GM13977 (cell line): ENCODE data around the gene MAP1LC3B2.

ENCODE experiments used
- DNase-seq: peaks from one replicate; pipeline ENCODE4 v3.0.0; 2012; ENCODE audit warnings: low spot score
- in situ Hi-C: fragments of 300-500 bp; cut with MboI; formaldehyde crosslinking; loops from one replicate; pipeline ENCODE4 v1.12.0; 2022; ENCODE audit warnings: low sequenced_read_pairs, low pct_unique_long_range_greater_than_20kb, mixed read lengths, inconsistent platforms; ENCODE audit not compliant: unreplicated experiment
- TF ChIP-seq, protein P1 (sequence below): IDR thresholded peaks from 2 replicates; pipeline ENCODE4 v1.5.1; 2012; ENCODE audit warnings: mild to moderate bottlenecking, control low read depth; ENCODE audit not compliant: insufficient read depth; ENCODE audit errors: extremely low read depth, missing control alignments

MAP1LC3B2 gene

DNA sequence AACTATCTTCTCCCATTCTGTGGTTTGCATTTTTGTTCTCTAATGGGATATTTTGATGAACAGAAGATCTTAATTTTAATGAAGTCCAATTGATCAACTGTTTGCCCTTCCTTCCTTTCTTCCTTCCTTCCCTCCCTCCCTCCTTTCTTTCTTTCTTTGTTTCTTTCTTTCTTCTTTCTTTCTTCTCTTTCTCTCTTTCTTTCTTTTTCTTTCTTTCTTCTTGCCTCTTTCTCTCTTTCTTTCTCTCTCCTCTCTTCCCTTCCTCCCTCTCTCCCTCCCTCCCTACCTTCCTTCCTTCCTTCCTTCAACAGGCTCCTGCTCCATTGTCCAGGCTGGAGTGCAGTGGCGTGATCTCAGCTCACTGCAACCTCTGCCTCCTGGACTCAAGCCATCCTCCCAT, 18.9 kb downstream of the MAP1LC3B2 start:
- DNase-seq, result no peak
- in situ Hi-C loops, result no loop called here
- TF ChIP-seq, protein P1, sequence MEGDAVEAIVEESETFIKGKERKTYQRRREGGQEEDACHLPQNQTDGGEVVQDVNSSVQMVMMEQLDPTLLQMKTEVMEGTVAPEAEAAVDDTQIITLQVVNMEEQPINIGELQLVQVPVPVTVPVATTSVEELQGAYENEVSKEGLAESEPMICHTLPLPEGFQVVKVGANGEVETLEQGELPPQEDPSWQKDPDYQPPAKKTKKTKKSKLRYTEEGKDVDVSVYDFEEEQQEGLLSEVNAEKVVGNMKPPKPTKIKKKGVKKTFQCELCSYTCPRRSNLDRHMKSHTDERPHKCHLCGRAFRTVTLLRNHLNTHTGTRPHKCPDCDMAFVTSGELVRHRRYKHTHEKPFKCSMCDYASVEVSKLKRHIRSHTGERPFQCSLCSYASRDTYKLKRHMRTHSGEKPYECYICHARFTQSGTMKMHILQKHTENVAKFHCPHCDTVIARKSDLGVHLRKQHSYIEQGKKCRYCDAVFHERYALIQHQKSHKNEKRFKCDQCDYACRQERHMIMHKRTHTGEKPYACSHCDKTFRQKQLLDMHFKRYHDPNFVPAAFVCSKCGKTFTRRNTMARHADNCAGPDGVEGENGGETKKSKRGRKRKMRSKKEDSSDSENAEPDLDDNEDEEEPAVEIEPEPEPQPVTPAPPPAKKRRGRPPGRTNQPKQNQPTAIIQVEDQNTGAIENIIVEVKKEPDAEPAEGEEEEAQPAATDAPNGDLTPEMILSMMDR, result no peak

DNA sequence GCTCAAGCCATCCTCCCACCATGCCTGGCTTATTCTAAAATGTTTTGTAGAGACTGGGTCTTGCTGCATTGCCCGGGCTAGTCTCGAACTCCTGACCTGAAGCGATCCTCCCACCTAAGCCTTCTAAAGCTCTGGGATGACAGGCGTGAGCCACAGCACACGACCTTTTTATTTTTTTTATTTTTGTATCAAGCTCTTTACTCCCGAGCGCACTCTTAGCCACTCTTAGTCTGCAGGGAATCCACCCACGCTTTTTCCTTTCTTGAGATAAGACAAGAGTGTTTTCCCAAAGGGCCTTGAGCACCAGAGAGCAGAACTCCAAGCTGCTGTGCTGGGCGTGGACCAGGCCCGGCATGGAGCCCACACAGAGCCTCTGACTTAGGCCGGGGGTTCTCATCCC, 23.4 kb downstream of the MAP1LC3B2 start:
- no peak for DNase-seq
- TF ChIP-seq, protein P1, result no peak
- in situ Hi-C loops, result no loop called here

DNA sequence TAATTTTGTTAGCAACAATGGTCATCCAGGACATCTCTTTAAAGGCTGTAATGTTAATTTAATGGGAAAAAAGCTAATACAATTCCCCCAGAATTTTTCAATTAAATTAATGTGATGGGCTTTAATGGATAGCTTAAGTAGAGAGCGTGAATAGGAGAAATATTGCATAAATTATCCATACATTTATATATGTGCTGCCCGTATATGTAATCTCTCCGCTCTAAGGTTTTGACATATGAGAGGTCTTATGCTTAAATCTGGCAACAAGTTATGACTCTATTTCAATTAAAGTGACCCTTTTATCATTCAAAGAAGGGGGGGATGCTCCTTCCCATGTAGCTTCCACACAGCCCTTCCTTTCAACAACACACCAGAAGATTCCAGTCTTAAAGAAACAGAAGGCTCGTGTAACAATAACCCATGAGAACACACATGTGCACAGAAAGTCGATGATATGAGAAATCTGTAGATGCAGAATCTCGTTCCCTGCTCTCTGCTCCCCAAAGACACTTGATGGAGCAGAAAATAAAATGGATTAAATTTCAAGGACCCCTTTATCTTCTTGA, 24.0 kb downstream of the MAP1LC3B2 start:
- DNase-seq, result no peak
- in situ Hi-C loops, result no loop called here

DNA sequence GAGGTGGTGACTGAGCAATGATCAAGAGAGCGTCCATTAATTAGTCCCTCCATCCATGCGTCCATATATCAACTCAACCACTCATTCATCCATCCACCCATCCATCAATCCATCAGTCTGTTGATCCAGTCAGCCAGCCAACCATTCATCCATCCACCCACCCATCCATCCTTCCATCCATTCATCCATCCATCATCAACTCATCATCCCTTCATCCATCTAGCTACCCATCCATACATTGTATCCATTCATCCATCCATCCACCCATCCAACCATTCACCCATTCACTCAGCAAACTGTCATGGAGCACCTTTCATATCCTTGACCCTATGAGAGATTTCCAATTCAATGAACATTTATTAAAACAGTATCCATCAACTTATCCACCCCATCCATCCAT, 28.1 kb downstream of the MAP1LC3B2 start:
- in situ Hi-C loops, result no loop called here
- no peak for DNase-seq
- TF ChIP-seq, protein P1, result no peak

More for the DNA sequence above, 24.0 kb downstream of the MAP1LC3B2 start:
- TF ChIP-seq, protein P1, result no peak

DNA sequence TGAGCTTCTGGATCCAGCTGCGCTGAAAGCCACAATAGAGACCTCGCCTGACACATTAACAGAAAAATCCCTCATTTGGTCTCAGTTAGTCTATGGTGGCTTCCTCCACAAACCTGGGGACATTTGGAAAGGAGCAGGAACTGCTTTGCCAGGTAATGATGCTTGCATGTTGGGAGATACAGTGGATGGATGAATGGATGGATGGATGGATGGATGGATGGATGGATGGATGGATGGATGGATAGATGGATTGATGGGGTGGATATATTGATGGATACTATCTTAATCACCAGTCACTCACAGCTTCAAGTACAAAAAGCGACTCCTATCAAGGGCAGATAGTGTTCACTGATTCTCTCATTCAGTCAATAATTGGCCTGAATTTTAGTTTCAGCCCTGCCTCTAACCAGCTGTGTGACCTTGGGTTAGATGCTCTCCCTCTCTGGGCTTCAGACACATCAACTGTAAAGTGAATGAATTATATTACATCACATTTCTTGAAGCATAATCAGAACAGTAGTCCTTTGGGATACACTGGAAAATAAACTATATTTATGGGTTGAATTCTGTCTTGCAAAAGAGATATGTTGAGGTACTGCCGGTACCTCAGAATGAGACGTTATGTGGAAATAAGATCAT, 29.3 kb downstream of the MAP1LC3B2 start:
- in situ Hi-C loops, result no loop called here
- no peak for DNase-seq

DNA sequence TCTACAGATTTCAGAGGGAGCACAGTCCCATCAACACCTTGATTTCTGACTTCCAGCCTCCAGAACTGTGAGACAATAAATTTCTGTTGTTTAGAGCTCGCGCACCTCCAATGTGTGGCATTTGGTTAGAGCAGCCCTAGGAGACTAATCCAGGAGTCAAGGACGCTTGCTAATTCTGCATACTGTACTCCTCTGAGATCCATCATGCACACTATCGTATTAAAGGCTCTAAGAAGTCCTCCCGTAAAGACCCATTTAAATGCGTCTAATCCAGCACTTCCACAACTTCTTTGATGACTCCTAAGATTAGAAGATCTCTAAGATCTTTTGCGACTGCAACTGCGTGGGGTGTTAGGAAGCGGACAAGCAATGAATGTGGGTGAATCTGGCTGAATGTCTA, 30.4 kb downstream of the MAP1LC3B2 start:
- in situ Hi-C loops, result no loop called here
- TF ChIP-seq, protein P1, result no peak
- DNase-seq, result no peak

More for the DNA sequence above, 29.3 kb downstream of the MAP1LC3B2 start:
- TF ChIP-seq, protein P1, result no peak
